A673 (cell line): Measurements from ENCODE around the gene PARVA.

Experiments used
- CTCF ChIP-seq: fragments of 300-800, 200-600 bp; sonication (generic); conservative IDR thresholded peaks from 2 replicates; pipeline ENCODE4 v1.5.1; 2017; ENCODE audit warnings: low read depth, mild to moderate bottlenecking, antibody characterized with exemption, low read length, moderate library complexity, mixed read lengths
- EZH2 ChIP-seq: fragments of 200-600 bp; sonication (generic); IDR thresholded peaks from 2 replicates; pipeline ENCODE4 v1.6.1; 2017; ENCODE audit warnings: borderline replicate concordance, low read depth, mild to moderate bottlenecking, mixed read lengths, antibody characterized with exemption, low read length; ENCODE audit not compliant: poor library complexity, severe bottlenecking

- TF ChIP-seq CTCF (no peak), EZH2 (no peak)
These were observed 73.9 kb downstream of the PARVA start for GRCh38 chr11:12451179-12451814.
